Renal cortex interstitium (tissue), 11 donors: ENCODE results near the gene SEMA4A. TPM values are rescaled to one million over a fixed set of nuclear protein-coding genes. Genes with fewer than 3 reads are reported as not detected.
A peak's percentile ranks its signal among the peaks of the same experiment; 100 is the strongest.
"Not testable (repeated sequence)": the region's sequence is repeated elsewhere in the genome, so short reads cannot be mapped to it uniquely, and the experiment has no call there.

ENCODE experiments used
- DNase-seq, 11 donors: peaks; one replicate each; pipeline ENCODE4 v3.0.0-alpha.2; 2013; ENCODE audit warnings: low read depth in 9 of 11, low spot score in 4 of 11; ENCODE audit errors: extremely low read depth in 1 of 11
- polyA plus RNA-seq, 3 donors: library from polyadenylated mRNA; unstranded; fragments of 120-200 nt; gene quantifications; one replicate each; pipeline ENCODE4 v1.2.1, GENCODE V29; 2013; ENCODE audit not compliant: insufficient read length in 3 of 3

The SEMA4A gene
- polyA plus RNA-seq, 3 donors: 16.6 to 27.8 (median 18.4) TPM

DNA sequence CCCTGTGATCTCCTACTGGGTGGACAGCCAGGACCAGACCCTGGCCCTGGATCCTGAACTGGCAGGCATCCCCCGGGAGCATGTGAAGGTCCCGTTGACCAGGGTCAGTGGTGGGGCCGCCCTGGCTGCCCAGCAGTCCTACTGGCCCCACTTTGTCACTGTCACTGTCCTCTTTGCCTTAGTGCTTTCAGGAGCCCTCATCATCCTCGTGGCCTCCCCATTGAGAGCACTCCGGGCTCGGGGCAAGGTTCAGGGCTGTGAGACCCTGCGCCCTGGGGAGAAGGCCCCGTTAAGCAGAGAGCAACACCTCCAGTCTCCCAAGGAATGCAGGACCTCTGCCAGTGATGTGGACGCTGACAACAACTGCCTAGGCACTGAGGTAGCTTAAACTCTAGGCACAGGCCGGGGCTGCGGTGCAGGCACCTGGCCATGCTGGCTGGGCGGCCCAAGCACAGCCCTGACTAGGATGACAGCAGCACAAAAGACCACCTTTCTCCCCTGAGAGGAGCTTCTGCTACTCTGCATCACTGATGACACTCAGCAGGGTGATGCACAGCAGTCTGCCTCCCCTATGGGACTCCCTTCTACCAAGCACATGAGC lies 23.3 kb downstream of the SEMA4A start:
- no peak for DNase-seq

DNA sequence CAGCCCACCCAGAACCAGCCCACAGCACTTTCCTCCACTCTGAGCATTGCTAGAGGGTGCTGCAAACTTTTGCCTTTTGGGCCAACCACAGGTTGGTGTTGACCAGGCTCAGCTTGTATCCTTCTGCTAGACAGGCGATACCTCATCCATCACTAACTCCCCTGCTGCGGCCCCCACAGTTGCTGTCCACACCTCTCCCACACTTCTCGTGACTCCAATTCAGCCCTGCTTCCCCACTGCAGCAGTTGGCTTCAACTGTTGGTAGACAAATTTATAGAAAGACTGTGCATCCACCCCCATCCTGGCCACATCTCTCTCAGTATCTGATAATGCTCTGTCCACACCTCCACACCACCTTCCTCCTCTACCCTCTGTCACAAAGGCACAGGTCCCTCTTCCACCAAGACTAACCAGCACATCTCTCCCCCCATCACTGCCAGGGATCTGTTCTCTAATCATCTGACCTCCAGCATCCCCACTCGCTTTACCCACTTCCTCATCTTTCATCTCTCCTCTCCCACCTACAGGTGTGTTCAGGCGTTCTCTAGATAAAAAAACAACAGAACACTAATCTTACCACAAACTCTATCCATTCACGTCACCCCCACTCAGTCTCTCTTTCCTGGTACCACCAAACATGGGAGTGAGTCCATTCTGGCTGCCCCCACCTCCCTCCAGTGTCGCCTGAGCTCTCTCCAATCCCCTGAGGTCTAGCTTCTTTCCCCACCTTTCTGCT lies 24.7 kb downstream of the SEMA4A start:
- no peak for DNase-seq

DNA sequence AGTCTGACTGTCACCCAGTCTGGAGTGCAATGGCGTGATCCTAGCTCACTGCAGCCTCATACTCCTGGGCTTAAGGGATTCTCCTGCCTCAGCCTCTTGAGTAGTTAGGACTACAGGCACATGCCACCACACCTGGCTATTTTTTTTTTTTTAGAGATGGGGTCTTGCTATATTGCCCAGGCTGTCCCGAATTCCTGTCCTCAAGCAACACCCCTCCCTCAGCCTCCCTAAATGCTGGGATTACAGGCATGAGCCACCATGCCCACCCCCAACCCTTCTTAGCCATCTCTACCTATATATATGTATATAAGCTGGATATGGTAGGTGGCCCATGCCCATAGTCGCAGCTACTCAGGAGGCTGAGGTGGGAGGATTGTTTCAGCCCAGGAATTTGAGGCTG lies 27.1 kb downstream of the SEMA4A start:
- no peak for DNase-seq

DNA sequence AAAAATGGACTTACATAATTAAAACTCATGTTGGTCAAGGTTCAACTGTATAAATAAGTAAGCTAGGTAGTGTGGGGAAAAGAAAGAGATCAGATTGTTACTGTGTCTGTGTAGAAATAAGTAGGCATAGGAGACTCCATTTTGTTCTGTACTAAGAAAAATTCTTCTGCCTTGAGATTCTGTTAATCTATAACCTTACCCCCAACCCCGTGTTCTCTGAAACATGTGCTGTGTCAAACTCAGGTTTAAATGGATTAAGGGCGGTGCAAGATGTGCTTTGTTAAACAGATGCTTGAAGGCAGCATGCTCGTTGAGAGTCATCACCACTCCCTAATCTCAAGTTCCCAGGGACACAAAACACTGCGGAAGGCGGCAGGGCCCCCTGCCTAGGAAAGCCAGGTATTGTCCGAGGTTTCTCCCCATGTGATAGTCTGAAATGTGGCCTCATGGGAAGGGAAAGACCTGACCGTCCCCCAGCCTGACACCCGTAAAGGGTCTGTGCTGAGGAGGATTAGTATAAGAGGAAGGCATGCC lies 28.1 kb downstream of the SEMA4A start:
- DNase-seq: not testable (repeated sequence)

DNA sequence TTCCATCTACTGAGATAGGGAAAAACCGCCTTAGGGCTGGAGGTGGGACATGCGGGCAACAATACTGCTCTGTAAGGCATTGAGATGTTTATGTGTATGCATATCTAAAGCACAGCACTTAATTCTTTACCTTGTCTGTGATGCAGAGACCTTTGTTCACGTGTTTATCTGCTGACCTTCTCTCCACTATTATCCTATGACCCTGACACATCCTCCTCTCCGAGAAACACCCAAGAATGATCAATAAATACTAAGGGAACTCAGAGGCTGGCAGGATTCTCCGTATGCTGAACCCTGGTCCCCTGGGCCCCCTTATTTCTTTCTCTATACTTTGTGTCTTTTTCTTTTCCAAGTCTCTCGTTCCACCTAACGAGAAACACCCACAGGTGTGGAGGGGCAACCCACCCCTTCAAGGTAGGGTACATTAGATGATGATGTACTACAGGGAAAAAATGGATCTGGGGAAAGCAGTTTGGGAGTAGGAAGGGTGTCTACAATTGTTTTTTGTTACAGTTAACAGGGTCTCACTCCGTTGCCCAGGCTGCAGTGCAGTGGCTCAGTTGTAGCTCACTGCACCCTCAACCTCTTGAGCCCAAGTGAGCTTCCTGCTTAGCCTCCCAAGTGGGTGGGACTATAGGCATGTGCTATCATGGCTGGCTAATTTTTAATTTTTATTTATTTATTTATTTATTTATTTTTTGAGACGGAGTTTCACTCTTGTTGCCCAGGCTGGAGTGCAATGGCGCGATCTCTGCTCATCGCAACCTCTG lies 28.8 kb downstream of the SEMA4A start:
- DNase-seq: not testable (repeated sequence)

DNA sequence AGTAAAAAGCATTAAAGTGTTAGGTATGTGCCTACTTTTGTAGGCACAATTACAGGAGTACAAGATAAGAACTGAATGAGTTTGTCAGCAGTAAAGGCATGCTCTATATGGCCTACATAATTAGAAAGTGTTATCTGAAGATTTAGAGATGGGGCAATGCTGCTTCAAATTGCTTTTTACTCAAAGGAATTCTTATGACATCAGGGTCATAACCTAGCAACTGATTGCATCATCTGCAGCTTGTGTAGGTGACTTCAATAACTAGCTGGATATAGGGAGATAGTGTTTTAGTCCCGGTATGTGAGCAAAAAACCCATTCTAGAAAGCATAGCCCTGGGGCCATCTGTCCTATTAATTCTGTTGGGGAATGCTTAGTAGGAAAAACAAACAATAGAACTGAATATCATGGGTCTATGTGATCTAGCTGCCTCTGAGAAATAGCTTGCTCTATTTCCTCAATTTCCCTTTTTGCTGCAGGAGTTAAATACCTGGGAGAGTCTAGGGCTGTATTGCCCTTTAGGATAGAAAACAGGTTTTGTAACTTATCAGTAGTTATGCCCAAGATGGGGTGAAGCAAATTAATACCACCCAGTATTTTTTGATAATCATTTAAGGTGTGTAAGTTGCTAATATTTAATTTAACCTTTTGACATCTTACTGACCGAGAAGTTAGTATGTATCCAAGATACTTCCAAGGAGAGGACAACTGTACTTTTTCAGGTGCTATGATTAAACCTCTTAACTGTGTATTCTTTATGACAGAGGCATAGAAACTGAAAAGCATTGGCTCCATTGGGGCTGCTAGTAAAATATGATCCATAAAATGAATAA lies 33.2 kb downstream of the SEMA4A start:
- DNase-seq: not testable (repeated sequence)

DNA sequence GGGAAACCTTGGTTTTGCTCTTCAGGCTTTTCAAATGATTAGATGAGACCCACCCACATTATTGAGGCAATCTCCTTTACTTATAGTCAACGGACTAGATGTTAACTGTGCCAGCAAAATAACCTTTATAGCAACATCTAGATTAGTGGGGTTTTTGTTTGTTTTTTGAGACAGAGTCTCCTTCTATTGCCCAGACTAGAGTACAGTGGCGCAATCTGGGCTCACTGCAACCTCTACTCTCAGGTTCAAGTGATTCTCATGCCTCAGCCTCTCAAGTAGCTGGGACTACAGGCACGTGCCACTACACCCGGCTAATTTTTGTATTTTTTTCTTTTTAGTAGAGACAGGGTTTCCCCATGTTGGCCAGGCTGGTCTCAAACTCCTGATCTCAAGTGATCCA lies 36.9 kb downstream of the SEMA4A start:
- not testable (repeated sequence) for DNase-seq

DNA sequence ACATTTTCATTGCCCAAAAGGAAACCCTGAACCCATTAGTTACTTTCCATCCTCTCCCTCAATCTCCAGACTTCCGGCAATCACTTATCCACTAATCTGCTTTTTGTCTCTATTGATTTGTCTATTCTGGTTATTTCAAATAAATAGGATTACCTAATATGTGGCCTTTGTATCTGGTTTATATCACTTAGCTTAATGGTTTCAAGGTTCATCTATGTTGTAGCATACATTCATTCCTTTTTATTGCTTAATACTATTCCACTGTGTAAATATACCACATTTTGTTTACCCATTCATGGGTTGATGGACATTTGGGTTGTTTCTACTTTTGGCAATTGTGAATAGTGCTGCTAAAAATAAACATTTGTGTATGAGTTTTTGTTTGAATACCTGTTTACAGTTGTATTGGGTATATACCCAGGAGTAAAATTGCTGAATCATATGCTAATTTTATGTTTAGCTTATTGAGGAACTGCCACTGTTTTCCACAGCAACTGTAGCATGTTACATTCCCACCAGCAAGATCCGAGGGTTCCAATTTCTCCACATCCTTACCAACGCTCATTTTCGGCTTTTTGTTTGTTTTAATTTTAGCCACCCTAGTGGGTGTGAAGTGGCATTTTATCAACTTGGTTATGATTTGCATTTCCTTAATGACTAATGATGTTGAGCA lies 38.0 kb downstream of the SEMA4A start:
- DNase-seq: no peak

DNA sequence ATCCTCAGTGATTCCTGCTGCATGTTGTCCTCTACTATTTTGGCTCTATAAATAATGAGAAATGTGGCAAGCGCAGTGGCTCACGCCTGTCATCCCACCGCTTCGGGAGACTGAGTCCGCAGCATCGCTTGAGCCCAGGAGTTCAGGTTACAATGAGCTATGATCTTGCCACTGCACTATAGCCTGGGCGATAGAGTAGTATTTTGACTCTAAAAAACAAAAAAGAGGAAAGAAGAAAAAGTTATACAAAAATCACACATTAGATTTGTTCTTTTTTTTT lies 39.8 kb downstream of the SEMA4A start:
- no peak for DNase-seq

DNA sequence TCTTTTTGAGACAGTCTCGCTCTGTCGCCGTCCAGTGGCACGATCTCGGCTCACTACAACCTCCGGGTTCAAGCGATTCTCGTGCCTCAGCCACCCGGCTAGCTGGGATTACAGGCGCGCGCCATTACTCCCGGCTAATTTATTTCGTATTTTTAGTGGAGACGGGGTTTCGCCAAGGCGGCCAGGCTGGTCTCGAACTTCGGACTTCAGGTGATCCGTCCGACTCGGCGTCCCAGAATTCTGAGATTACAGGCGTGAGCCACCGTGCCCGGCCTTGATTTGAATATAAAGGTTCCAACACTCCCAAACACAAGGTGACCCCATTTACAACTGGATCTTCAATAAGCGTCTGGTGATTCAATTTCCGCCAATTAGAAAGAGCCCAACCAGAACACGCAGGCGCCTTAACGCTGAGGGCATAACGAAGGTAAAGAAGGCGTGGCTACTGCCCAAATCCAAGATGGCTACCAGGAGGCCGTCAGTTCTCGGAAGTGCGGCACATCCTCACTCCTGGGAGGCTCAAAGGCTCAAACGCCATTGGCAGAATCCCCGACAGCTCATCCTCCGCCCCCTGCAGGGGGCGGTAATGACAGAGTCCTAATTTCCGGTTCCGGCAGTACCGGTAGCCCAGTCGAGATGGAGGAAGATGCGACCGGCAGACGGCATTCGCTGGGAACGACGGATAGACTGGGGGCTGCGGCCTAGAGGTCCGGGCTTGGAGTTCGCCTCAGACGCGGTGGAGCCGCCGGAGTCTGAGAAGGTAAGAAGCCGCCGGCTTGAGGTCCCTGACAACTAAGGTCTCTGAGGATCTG lies 40.3 kb downstream of the SEMA4A start, which contains the start of gene SLC25A44:
Gene SLC25A44 (plus strand): TSS at position 617 of the 812 bp plus-strand sequence. CDS start 5,744 bp downstream, outside the sequence.
- DNase-seq: peak; percentile 97 to 99 (median 98)

DNA sequence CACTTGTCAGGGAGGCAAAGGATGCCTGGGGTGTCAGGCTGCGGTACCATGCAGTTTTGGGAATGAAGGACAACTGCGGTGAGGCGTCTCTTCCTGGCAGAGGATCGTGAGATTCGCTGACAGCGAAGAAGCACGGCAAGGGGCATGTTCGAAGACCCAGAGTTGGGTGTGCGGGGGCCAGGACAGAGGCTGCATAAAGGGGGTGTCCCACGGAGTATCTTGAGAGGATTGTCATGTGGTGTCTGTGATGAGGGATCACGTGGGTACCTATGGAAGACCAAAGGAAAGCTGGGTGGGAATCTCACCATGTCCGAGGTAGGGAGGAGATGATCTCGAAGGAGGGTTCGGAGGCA lies 40.9 kb downstream of the SEMA4A start:
- DNase-seq: no peak

DNA sequence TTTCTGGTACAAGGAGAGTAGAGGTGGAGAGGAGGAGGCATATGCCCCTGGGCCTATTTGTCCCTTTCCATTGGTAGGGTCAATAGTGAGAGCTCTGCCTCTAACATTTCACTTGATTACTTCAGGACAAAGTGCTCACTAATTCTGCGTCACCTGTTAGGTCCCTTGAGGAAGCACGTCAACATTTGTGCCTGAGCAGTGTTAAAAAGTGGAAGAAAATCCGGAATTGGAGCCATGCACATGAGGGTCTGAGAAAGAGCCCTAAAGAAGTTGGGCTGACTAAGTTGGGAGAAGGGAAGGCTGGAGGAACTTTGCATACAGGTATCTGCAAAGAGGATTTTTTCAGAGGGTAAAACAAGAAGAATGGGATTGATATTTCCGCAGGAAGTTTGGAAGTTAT lies 42.5 kb downstream of the SEMA4A start:
- DNase-seq: no peak

DNA sequence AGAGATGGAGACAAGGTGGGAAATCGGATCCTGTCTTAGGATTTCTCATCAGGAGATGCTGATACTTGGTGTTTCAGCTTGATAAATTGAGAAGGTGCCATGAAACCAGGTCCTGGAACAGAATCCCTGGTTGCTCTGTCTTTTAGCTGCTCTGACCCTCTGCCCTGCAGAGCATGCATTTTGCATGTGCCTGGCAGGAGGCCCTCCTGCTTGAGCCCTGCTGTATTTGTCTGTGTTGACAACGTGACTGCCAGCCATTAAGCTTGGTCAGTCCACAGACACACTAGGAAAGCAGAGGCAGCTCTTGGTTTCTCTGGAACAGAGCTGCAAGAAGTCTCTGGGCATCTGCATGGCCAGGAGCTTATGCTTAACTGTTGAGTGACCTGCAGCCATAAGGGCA lies 43.1 kb downstream of the SEMA4A start:
- DNase-seq: no peak

DNA sequence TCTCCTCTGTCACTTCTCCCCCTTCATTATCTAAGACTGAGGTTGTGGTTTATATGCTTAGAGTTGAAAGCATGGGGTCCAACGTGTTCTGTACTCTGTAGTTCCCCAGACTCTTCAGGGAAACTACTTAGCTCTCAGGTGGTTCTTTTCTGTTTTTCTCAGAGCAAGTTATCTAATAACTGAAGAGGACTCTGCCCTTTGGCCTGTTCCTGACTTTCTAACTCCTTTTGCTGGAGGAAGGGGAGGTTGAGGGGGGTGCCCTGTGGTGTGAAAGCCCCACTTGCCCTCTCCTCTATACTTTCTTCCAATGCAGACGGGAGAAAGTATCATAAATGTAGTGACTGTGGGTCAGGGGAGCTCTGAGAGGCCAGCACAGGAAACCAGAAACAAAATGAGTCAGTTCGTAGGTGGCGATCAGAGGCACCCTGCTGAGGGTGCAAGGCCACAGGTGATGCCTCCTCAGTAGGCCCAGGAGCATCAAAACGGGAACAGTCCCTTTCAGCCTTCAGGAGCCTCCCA lies 45.5 kb downstream of the SEMA4A start:
- no peak for DNase-seq

DNA sequence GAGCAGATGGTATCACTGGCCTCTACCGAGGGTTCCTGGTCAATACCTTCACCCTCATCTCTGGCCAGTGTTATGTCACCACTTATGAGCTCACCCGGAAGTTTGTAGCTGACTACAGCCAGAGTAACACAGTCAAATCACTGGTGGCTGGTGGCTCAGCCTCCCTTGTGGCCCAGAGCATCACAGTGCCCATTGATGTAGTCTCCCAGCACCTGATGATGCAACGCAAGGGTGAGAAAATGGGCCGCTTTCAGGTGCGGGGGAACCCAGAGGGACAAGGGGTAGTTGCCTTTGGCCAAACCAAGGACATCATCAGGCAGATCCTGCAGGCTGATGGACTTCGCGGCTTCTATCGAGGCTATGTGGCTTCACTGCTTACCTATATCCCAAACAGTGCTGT lies 46.7 kb downstream of the SEMA4A start:
- DNase-seq: no peak

DNA sequence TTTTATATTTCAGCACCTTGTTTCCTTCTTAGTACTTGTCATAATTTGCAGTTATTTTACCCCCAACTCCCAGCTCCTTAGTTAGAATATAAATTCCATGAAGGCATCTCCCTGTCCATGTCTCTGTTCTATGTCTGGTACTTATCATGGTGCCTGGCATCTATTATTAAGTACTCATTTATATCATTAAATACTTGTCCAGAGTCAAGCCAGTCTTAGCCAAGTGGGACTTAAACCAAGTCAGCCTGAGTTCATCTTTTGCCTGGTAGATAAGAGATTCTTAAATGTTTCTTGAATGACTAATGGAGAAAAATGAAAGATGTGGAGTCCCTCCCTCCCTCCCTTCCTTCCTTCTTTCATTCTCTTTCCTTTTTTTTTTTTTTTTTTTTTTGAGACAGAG lies 49.9 kb downstream of the SEMA4A start:
- DNase-seq: no peak

DNA sequence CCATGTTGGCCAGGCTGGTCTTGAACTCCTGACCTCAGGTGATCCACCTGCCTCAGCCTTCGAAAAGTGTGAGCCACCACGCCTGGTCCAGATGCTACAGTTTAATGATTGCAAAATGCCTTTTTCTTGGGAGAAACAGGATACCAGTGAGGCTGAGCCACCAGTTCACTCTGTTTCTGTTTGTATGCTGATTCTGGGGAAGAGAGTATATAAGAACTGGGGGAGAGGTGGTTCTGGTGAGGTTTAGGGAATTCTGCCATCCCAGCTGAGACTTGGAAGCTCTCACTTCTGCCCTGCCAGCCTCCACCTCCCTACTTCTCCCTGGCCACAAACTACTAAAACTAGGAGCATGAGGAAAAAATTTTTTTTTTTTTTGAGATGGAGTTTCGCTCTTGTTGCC lies 51.3 kb downstream of the SEMA4A start:
- no peak for DNase-seq

DNA sequence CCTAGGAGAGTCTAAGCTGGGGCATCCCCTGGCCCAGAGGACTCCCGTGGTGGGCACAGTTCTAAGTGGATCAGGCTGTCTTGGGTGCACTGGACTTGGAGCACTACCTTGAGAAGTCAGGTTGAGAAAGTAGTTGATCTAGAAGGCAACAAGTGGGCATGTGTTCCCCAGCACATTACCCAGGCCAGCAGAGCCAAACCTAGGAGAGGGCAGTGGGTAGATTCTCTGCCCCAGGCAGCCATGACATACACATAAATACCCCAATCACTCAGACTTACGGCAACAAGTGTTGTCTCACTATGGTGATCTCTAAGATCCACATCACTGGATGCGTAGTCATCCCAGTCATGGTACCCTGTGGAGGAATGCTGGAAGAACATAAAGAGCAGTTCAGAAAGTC lies 57.9 kb downstream of the SEMA4A start:
- DNase-seq: no peak
